HCT116 (cell line): Measurements from ENCODE around the gene ESYT3. TPM values are rescaled to one million over a fixed set of nuclear protein-coding genes. Genes with fewer than 3 reads are reported as not detected.
A peak's percentile ranks its signal among the peaks of the same experiment; 100 is the strongest.
"Not testable (repeated sequence)": the region's sequence is repeated elsewhere in the genome, so short reads cannot be mapped to it uniquely, and the experiment has no call there.

Source experiments
- ATAC-seq: fragments of 200-7000 bp; cut with Tn5 transposase; 2 replicates; pipeline ENCODE4 v1.9.1; 2020; ENCODE audit warnings: mild to moderate bottlenecking, moderate library complexity
- BruUV-seq: library from RNA; stranded (reverse); fragments of 400-500 nt; replicated peaks from 2 replicates; lab custom pipeline; 2021; lab: Mats Ljungman, UMichigan
- CTCF ChIA-PET: fragments of 300-600 bp; sonication (Branson Sonifier 250); formaldehyde crosslinking; loops from one replicate; lab custom pipeline; 2021; ENCODE audit warnings: antibody characterized with exemption; lab: Charles Lee
- POLR2A ChIA-PET: fragments of 300-600, 350-600 bp; sonication (Branson Sonifier 250); formaldehyde crosslinking; loops from one replicate; lab custom pipeline; 2021; ENCODE audit warnings: antibody characterized with exemption; lab: Charles Lee
- RAD21 ChIA-PET, 2 experiments: fragments of 300-600 bp; sonication (Branson Sonifier 250); formaldehyde crosslinking; loops; one replicate each; lab custom pipeline; 2023; ENCODE audit warnings: low total read pairs in 2 of 2; ENCODE audit not compliant: uncharacterized antibody in 2 of 2, unreplicated experiment in 2 of 2, low non-redundant PET in 1 of 2; lab: Charles Lee
- DNase-seq: peaks from one replicate; pipeline ENCODE4 v3.0.0-alpha.2; 2010; ENCODE audit warnings: low read depth, low spot score
- H2AFZ ChIP-seq: fragments of 200-600 bp; shearing (Covaris generic), sonication (generic); 2 replicates; pipeline ENCODE4 v1.6.1; 2017; ENCODE audit warnings: low read depth, mixed run types, mixed read lengths, antibody characterized with exemption, low read length; ENCODE audit not compliant: poor library complexity, severe bottlenecking
- H3K27ac ChIP-seq: 2 replicates; pipeline ENCODE4 v1.5.1; 2012; ENCODE audit warnings: low read depth, low read length
- H3K27me3 ChIP-seq: fragments of 200-600 bp; sonication (generic); 2 replicates; pipeline ENCODE4 v1.6.1; 2016; ENCODE audit warnings: mixed run types, low read length, mixed read lengths; ENCODE audit not compliant: insufficient read depth
- H3K36me3 ChIP-seq, 2 experiments: fragments of 200-500 bp in 1 of 2; fragments of 200-600 bp in 1 of 2; sonication (Bioruptor generic) in 1 of 2; sonication (generic) in 1 of 2; 2 replicates each; pipeline versions ENCODE4 v1.5.1 to v1.6.1; 2014 to 2016; ENCODE audit warnings: low read length in 2 of 2, inconsistent platforms in 1 of 2, mixed read lengths in 1 of 2, mixed run types in 1 of 2; ENCODE audit not compliant: insufficient read depth in 2 of 2, control insufficient read depth in 1 of 2
- H3K4me1 ChIP-seq, 2 experiments: fragments of 200-600 bp in 1 of 2; sonication (generic) in 1 of 2; 2 replicates each; pipeline versions ENCODE4 v1.5.1 to v1.6.1; 2012 to 2017; ENCODE audit warnings: low read length in 2 of 2, inconsistent platforms in 1 of 2, mild to moderate bottlenecking in 1 of 2, mixed read lengths in 1 of 2, mixed run types in 1 of 2, moderate library complexity in 1 of 2; ENCODE audit not compliant: insufficient read depth in 2 of 2, control insufficient read depth in 1 of 2
- H3K4me2 ChIP-seq: fragments of 200-600 bp; sonication (generic); 2 replicates; pipeline ENCODE4 v1.6.1; 2017; ENCODE audit warnings: mixed run types, low read length, mixed read lengths
- H3K4me3 ChIP-seq, 2 experiments: fragments of 200-600 bp in 1 of 2; sonication (generic) in 1 of 2; replicated peaks in 1 of 2; 2 replicates each; pipeline ENCODE4 v1.5.1; 2011 to 2016; ENCODE audit warnings: low read length in 2 of 2, control low read depth in 1 of 2, low read depth in 1 of 2, mild to moderate bottlenecking in 1 of 2, mixed read lengths in 1 of 2, mixed run types in 1 of 2
- H3K79me2 ChIP-seq: fragments of 200-600 bp; sonication (generic); 2 replicates; pipeline ENCODE4 v1.6.1; 2017; ENCODE audit warnings: mild to moderate bottlenecking, mixed run types, low read length, moderate library complexity, mixed read lengths; ENCODE audit not compliant: insufficient read depth
- H3K9ac ChIP-seq: fragments of 200-600 bp; sonication (generic); 2 replicates; pipeline ENCODE4 v1.6.1; 2016; ENCODE audit warnings: low read length, mixed read lengths
- H3K9me2 ChIP-seq: fragments of 200-600 bp; sonication (generic), shearing (Covaris generic); 2 replicates; pipeline ENCODE4 v1.6.1; 2017; ENCODE audit warnings: mixed run types, mild to moderate bottlenecking, moderate library complexity; ENCODE audit not compliant: insufficient read depth
- H3K9me3 ChIP-seq, 2 experiments: fragments of 200-500 bp in 1 of 2; fragments of 200-600 bp in 1 of 2; sonication (Bioruptor generic) in 1 of 2; sonication (generic) in 1 of 2; 2 replicates each; pipeline ENCODE4 v1.6.1; 2014 to 2017; ENCODE audit warnings: low read length in 2 of 2, mixed read lengths in 2 of 2, inconsistent platforms in 1 of 2, low read depth in 1 of 2, mild to moderate bottlenecking in 1 of 2, mixed run types in 1 of 2, moderate library complexity in 1 of 2; ENCODE audit not compliant: control insufficient read depth in 1 of 2, insufficient read depth in 1 of 2
- H4K20me1 ChIP-seq: fragments of 200-600 bp; sonication (generic), shearing (Covaris generic); 2 replicates; pipeline ENCODE4 v1.6.1; 2017; ENCODE audit warnings: mixed run types, mild to moderate bottlenecking, moderate library complexity; ENCODE audit not compliant: insufficient read depth
- CEBPB ChIP-seq: IDR thresholded peaks from 2 replicates; pipeline ENCODE4 v1.6.1; 2012; ENCODE audit warnings: low read depth
- FOSL1 ChIP-seq: IDR thresholded peaks from 2 replicates; pipeline ENCODE4 v1.6.1; 2012; ENCODE audit warnings: low read depth
- RAD21 ChIP-seq: IDR thresholded peaks from 2 replicates; pipeline ENCODE4 v1.6.1; 2012; ENCODE audit warnings: low read depth, mild to moderate bottlenecking
- SIN3A ChIP-seq: IDR thresholded peaks from 2 replicates; pipeline ENCODE4 v1.6.1; 2012; ENCODE audit warnings: low read depth
- YY1 ChIP-seq: IDR thresholded peaks from 2 replicates; pipeline ENCODE4 v1.6.1; 2011; ENCODE audit warnings: low read length, low read depth, moderate library complexity, mild to moderate bottlenecking; ENCODE audit not compliant: insufficient replicate concordance; ENCODE audit errors: extremely low read depth
- intact Hi-C: fragments of 100-400 bp; cut with micrococcal nuclease; formaldehyde crosslinking; loops from 2 replicates; pipeline ENCODE4 v1.10.0; 2022
- total RNA-seq: library from RNA; stranded (reverse); gene quantifications from one replicate; pipeline ENCODE4 v1.2.1, GENCODE V29; 2021; ENCODE audit not compliant: unreplicated experiment

ESYT3 gene
- total RNA-seq, 1 experiment from 2014 or later: 0.05 TPM

DNA sequence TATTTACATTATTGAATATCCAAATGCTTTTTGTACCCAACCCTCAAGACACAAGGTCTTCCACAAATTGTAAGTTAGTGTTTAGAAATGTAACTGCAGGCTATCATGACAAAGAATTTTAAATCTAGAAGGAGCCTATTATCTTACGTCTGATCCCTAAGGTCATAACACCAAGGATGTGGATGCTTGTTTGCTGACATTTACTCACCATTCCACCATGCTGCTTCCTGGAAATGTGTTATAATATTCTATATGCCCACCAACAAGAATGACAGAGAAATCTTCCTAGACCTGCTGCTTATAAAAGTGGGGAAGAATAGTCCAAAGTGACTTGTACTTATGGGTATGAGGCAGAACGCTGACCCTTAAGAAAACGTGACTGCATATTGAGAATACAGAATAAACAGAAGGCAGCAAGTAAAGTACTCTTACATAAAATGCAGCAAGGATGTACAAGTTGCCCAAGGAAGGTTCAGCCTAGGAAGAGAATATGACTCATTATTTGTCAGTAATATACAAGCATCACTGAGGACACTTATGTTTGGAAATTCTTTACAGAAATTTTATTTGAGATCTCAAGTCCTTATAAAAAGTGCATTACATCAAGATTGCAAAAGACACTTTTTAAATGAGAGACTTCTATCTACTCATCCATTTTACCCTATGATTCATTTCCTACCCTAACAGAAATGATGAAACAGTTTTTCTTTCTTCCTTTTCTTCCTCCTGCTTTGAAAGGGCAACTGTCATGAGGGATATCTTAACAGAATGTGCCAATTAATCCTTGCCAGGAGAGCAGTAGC, 59.6 kb downstream of the ESYT3 start:
- no peaks in the 10 kb centered on the region for H3K36me3 ChIP-seq
- H3K4me3 ChIP-seq: no peak overlapping the region
- no peak for DNase-seq
- H3K9ac ChIP-seq: no peak overlapping the region
- no peak overlapping the region for H2AFZ ChIP-seq
- H3K4me2 ChIP-seq: no peak overlapping the region
- H3K9me3 ChIP-seq: no peaks in the 10 kb centered on the region
- H3K27me3 ChIP-seq: no peaks in the 10 kb centered on the region
- H3K4me1 ChIP-seq: no peaks in the 10 kb centered on the region
- POLR2A ChIA-PET: no interaction called here
- H3K79me2 ChIP-seq: no peaks in the 10 kb centered on the region
- RAD21 ChIA-PET: no interaction called here
- no peak for TF ChIP-seq YY1
- 0 out of 2 replicates have a peak, but pooled peaks have one; percentile 17 for TF ChIP-seq FOSL1
- 0 out of 2 replicates have a peak, but pooled peaks have one; percentile 30 for TF ChIP-seq CEBPB
- H3K9me2 ChIP-seq: no peaks in the 10 kb centered on the region
- CTCF ChIA-PET: no interaction called here
- H3K27ac ChIP-seq: no peak overlapping the region
- H4K20me1 ChIP-seq: no peaks in the 10 kb centered on the region; the same call in 1 of the 2 replicates
- no TSS peak for BruUV-seq
- intact Hi-C loops: no loop called here
- no peak for ATAC-seq

DNA sequence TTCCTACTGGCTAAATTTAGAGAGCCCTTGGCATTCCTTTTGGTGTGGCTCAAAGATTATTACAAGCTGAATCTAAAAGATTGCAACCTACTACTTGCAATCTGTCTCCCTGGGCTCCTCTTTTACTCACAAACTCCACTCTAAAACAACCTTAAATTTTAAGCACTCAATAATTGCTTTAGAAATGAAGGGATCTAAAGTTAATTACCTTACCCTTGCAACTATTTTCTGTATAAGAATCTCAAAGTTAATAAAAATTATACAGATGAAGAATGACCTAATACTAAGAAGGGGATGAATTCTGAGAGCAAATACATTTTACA, 60.2 kb downstream of the ESYT3 start:
- no peaks in the 10 kb centered on the region for H3K9me3 ChIP-seq
- H2AFZ ChIP-seq: no peak overlapping the region
- DNase-seq (no peak), ATAC-seq (no peak)
- no peak overlapping the region for H3K4me3 ChIP-seq
- POLR2A ChIA-PET: no interaction called here
- intact Hi-C loops: no loop called here
- H3K79me2 ChIP-seq: no peaks in the 10 kb centered on the region
- H3K4me1 ChIP-seq: no peaks in the 10 kb centered on the region
- TF ChIP-seq SIN3A (no peak), RAD21 (no peak), YY1 (no peak)
- no peak overlapping the region for H3K4me2 ChIP-seq
- BruUV-seq: no TSS peak
- H3K9ac ChIP-seq: no peak overlapping the region
- RAD21 ChIA-PET: no interaction called here
- no peaks in the 10 kb centered on the region for H3K27me3 ChIP-seq
- no peaks in the 10 kb centered on the region for H3K9me2 ChIP-seq
- no peaks in the 10 kb centered on the region; a peak in 1 of 4 replicates for H3K36me3 ChIP-seq
- no peaks in the 10 kb centered on the region; the same call in 1 of the 2 replicates for H4K20me1 ChIP-seq
- H3K27ac ChIP-seq: no peak overlapping the region
- CTCF ChIA-PET: no interaction called here

DNA sequence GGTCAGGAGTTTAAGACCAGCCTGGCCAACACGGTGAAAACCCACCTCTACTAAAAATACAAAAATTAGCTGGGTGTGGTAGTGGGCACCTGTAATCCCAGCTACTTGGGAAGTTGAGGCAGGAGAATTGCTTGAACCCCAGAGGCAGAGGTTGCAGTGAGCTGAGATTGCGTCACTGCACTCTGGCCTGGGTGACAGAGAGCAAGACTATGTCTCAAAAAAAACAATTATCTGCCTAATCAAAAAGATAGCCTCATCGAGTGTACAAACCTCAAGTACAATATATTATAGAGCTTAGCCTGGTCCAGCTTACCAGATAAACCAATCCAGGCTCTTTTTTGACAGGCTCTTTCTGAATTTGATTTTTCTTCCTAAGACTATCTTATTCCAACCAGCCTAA, 61.2 kb downstream of the ESYT3 start:
- H3K4me1 ChIP-seq, DNase-seq, intact Hi-C loops, H3K9me3 ChIP-seq, ATAC-seq, BruUV-seq, H3K9me2 ChIP-seq, H3K4me3 ChIP-seq, H3K79me2 ChIP-seq, RAD21 ChIA-PET, POLR2A ChIA-PET, H3K4me2 ChIP-seq, H3K36me3 ChIP-seq, H3K27ac ChIP-seq, H4K20me1 ChIP-seq, H2AFZ ChIP-seq, H3K9ac ChIP-seq, H3K27me3 ChIP-seq: not testable (repeated sequence)
- CTCF ChIA-PET: interaction anchor here (0.9 kb wide), 1 partner anchor 16 kb away, joined by 4 read pairs; no protein-coding TSS in a partner anchor
